CD4-positive, alpha-beta T cell treated with Interleukin-6 at 100 ng/mL for 8 hours (primary cell): ENCODE data around the gene GSTO1.

Source experiments
- DNase-seq: peaks from one replicate; pipeline ENCODE4 v3.0.0-alpha.2; 2020; ENCODE audit warnings: mixed read lengths, low spot score

The GSTO1 gene

DNA sequence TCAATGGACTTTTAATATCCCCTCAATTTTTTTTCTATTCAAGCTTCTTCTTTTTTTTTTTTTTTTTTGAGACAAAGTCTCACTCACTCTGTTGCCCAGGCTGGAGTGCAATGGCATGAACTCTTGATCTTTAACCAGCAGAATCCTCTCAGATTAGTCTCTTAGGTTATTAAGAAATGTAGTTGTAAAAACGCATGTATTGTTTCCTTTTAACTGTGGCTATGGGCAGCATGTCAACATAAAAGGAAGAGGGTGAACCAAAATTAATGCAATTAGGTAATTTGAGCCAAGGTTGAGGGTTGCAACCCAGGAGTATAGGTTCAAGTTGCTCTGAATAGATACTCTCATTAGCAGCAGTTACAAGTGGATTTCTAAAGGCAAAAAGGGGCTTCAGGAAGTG is 4.3 kb upstream of the GSTO1 start:
- DNase-seq, result no peak

DNA sequence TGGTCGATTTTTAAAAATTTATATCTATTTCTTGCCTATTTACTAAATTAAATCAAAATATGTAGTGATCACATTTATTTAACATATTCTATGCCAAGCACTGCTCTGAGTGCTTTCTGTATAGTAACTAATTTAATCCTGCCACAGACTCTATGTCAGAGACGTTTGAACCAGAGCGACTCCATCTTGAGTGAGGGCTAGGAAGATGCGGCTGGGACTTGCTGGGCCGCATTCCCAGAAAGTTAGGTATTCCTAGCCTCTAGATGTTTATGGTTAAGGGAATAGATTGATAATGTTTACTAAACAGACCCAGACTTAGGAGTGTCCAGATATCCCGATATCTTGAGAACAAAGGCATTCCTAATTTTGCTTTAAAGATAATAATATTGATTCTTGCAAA is 3.2 kb upstream of the GSTO1 start:
- no peak for DNase-seq

DNA sequence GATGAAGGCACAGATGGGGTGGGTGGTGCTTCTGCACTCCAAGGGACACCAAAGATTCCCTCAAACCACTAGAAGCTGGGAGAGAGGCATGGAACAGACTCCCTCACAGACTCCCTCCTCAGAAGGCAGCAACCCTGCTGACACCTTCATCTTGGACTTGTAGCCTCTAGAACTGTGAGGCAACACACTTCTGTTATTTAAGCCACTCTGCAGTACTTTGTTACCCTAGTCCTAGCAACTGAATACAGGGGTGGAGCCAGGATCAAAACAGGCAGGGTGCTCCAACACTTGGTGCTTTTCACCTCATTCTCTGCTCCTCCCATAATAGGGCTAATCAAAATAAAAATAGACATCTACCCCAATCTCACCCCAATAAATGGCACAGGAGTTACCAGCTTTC is 2.3 kb upstream of the GSTO1 start:
- DNase-seq, result no peak

DNA sequence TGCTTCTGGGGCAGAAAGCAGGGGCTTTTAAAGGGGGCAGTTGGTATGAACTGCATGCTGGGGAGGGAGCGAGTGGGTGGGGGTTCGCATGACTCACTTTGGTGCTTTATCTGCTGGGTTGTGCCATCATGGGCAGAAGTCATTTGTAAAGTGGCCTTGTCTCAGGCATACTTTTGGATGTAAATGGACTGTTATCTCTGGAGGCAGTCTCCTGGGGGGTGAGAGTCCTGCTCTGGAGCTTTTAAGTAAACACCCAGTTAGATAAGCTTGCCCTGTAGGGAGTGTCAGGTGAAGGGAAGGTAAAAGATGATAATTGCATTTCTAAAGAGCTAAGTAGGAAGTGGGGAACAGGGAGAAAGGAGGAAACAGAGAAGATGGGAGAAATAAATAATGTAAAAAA is 1.6 kb upstream of the GSTO1 start:
- DNase-seq, result no peak

DNA sequence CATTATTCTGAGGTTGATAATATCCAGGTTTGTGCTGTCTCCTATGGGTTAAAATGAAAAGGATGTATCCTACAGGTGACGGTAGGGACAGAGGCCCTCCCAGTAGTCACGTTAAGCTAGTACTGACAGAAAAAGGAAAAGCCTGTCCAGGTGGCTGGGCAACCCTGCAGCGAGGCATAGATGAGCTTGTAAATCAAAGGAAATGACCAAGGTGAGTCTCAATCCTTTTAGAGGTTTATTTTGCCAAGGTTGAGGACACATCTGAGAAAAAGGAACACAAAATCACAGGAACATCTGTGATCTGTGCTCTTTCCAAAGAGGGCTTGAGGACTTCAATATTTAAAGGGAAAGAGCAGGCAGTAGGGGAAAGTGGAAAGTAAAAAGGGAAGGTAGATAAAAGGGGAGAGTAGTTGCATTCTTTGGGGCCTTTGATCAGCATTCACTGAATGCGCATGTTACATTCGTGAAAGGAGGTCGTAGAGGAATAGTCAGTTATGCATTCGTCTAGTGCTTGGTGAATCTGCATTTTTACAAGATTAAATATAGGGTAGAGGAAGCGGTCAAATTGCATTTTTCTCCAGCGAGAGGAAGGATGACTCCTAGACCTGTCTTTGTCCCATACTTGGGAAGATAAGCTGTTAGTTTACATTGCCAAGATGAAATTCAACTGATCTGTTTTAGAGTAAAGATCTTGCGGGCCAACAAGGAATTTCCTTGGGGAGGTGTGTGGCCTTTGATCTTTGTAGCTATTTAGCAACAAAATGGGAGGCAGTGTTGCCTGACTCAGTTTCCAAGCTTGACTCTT is 884 bp upstream of the GSTO1 start:
- DNase-seq, result no peak

DNA sequence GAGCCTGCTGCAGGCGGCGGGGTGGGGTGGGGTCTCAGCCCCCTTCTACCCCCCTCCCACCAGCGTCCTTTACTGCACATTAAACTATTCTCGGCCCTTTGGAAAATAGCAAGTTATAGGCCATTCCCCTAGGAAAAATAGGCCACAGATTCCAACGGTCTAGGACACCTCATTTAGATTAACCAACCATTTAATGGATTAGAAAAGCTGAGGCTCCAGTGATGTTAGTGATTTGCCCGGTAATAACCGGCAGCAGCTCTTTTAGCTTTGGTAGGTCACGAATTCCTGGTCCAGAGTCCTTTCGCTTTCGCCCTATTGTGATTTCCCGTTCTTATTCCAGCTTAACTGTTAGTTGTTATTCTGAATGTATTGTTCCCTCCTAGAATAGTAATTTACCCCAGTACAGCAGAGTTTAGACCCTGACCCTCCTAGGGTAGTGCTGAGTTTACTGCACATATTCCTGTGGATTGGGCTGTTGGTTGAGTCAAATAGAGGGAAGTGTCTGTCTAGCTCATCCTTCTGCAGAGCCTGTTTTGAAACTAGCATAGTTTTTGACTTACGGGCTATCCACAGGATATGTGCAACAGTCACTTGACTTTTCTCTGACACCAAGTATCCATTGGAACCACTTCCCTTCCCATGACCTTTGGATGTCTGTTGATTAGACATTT is 754 bp downstream of the GSTO1 start:
- DNase-seq, result peak; percentile 14

DNA sequence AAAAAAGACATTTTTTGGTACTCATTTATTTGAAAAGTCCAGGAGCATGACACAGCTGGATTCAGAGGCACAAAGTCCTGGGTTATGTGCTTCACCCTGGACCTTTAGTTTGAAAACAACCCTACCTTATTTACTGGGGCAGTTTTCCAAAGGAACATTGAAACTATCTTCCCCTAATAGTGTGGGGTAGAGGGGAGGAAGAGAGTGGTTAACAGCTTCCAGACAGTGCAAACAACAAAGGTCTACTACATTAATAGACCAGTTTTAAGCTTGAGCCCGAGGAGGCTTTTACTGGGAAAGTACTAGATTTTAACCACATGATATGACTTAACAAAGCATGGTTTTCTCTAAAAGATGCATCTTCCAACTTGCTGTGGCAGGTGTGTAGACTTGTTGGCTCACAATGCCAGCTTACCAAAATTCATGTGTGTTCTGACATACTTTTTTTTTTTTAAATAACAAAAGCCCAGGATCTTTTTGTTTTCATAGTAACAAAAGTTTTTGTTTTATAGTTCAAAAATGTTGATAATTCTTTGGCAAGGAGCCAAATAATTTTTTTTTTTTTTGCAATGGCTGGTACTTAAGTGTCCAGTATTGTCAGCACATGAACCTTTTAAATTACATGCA is 1.8 kb downstream of the GSTO1 start:
- peak; percentile 23 for DNase-seq

DNA sequence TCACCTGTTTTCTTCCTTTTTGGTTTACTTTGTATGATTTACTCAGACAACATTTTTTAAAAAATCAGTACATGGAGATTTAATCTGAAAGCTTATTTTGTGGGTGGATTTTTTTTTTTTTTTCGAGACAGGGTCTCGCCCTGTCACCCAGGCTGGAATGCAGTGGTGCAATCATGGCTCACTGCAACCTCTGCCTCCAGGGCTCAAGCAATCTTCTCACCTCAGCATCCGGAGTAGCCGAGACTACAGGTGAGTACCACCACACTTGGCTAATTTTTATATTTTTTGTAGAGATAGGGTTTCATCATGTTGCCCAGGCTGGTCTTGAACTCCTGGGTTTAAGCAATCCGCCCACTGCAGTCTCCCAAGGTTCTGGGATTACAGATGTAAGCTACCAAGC is 2.5 kb downstream of the GSTO1 start:
- no peak for DNase-seq

DNA sequence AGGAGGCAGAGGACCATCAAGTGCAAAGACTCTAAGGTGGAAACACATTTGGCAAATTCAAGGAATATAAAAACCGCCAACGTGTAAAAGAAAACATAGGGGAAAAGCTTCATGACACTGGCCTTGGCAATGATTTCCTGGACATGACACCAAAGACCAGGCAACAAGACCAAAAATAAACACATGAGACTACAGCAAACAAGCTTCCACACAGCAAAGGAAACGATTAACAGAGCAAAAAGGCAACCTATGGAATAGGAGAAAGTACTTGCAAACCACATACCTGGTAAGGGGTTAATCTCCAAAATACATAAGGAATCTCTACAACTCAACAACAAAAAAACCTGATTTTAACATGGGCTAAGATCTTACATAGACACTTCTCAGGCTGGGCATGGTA is 3.5 kb downstream of the GSTO1 start:
- no peak for DNase-seq

DNA sequence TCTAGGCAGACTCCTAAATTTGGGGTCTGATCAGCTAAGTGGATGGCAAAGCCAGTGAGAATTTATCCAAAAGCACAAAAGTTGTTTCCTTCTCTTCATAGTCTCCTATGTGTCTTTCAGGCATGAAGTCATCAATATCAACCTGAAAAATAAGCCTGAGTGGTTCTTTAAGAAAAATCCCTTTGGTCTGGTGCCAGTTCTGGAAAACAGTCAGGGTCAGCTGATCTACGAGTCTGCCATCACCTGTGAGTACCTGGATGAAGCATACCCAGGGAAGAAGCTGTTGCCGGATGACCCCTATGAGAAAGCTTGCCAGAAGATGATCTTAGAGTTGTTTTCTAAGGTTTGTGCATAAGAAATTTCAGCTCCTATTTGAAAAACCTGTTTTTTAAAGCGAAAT is 4.8 kb downstream of the GSTO1 start:
- no peak for DNase-seq

DNA sequence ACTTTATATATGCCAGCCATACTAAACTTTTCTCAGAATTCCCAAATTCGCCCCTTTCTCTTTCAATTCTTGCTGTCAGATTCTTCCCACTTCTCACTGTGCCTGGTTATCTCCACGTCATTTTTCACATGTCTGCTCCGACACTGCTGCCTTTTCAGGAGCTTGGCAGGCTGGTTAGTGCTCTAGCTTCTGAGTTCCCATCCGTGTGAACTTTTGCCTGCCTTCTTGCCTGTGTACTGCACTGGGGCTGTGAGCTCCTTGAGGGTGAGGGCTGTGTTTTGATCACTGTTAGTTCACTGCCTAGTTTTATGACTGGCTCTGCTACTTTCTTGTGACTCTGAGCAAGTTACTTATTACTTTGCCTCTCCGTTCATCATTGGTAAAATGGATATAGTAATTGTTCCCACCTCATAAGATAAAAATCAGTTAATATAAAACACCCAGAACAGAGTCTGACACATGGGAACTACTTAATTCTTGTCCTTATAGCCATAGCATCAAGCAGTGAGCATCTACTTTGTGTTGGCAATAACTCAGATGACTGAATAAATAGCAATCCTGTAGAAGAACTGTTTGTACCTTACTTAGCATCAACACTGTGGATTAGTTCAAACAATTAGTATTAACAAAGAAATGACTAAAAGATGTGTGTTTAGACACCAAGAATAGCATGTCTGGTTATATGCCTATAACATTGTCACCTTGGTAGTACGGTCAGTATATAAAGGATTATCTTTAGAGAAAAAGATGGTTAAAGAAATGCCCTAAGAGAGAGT is 5.5 kb downstream of the GSTO1 start:
- DNase-seq, result no peak

DNA sequence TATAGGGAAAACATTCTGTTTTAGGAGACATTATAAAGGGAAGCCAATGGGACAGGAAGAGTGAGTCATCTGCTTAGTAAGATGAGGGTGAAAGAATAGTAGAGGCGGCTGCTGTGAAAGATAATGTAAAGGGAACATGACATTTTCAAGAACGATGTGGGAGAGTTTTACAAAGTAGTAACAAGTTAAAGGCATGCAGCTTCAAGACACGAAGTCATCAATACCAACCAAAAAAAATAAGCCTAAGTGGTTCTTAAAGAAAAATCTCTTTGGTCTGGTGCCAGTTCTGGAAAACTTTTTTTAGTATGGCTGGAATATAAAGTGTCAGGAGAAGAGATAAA is 6.1 kb downstream of the GSTO1 start:
- DNase-seq, result peak; percentile 15

DNA sequence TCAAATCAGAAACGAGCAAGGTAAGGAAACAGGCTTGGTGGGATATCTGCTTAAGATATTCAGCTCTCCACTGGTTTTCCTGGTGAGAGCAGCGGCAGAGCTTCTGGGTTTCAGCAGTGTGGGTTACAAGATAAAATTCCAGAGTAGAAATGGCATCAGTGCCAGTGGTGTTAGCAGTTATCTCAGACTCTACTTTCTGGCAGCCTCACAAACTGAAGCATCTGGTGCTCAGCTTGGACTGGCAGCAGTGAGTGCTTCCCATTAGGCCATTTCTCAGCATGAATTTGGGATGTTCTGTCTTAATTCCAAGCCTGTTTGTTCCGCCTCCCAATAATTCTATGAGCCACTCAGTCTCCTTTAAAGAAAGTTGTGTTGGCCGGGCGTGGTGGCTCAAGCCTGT is 7.4 kb downstream of the GSTO1 start:
- DNase-seq, result no peak

DNA sequence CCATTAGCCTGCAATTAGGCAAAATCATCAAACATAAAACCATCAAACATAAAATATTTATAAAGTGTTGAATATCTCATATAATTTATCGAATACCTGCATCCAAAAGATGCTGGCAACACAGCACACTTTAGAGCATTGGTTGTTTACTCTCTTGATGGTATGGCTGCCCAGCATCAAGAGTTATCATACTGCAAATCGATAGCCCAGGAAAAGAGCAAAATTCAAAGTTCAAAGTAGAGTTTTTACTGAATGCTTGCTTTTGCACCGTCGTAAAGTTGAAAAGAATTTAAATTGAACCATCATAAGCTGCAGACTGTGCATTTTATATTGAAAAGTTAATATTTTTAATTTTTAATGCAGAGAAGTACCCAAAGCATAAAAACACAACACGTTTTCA is 10.1 kb downstream of the GSTO1 start:
- no peak for DNase-seq

DNA sequence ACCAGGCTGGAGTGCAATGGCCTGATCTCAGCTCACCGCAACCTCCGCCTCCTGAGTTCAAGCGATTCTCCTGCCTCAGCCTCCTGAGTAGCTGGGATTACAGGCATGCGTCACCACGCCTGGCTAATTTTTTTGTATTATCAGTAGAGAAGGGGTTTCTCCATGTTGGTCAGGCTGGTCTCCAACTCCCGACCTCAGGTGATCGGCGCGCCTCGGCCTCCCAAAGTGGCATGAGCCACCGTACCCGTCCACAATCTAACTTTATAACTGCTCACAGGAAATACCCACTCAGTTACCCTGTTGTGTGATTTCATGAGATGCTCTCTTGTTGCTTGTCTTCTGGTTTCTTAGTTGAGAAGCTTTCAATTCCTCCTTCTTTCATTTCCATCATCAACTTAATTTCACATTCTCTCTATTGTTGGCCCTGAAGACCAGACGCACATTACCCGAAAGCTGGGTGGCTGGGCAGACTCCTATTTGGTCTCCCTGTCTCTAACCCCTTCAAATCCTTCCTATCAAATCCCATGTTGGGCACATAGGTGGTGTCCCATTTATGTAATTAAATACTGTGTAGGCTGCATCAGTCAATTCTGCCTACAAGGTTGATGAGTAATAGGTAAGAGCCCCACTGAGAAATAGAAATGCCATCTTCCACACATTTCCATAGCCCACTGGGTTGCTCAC is 13.2 kb downstream of the GSTO1 start:
- no peak for DNase-seq

DNA sequence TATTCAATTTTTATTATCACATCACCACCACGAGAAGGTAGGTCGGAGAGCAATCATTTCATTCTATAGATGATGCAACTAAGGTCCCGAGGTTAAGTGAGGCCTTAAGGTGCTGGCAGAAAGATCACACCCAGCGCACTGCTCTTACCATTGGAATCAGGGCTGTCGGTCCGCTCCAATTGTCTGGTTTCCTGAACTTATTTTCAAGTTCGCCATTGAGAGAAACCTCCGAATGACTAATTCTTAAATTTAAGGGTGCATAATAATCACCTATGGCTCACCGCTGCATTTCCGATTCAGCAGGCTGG is 13.7 kb downstream of the GSTO1 start:
- no peak for DNase-seq

DNA sequence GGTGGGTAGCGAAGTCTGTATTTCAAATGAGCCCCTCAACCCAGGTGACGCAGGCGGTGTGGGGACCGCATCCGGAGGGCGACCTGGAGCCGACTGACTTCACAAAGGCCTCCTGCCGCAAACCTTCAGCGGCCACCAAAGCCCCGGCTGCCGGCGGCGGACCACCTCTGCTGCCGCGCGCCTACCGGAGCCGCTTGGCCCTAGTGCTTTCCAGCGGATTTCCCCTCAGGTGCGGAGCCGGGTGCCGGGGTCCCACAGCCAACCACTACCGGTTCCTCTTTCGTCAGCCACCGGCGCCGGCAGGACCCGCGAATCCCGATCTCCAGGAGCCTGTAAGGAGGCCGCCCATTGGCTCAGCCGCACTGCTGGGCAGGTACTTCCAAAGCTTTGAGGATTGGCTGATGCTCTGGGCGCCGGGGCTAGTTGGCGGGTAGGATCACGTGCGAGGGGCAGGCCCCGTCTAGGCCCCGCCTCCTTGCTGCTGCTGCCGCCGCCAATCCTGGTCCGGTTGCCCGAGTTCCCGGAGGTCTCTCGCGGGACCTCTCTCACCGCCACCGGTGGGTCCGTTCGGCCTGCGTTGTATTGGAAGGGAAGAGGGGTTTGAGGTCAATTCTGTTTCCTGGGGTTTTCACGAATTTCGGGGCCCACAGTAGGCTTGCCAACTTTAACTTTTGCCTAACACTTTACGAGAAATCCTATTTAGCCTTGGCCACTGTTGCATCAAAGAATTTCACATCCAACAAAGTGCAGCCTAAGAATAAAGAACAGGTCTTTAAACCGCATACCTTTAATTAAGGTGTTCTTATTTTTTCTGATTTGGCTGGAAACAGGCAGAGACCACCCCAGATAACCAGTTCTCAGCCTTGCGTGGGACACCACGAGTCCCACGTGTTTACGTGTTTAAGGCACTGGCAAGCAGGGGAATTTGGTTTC is 14.3 kb downstream of the GSTO1 start, which contains the start of gene GSTO2:
Gene GSTO2 (plus strand): TSS at position 472 of the 933 bp plus-strand sequence. CDS start 5,732 bp downstream, outside the sequence.
- peak; percentile 99 for DNase-seq

DNA sequence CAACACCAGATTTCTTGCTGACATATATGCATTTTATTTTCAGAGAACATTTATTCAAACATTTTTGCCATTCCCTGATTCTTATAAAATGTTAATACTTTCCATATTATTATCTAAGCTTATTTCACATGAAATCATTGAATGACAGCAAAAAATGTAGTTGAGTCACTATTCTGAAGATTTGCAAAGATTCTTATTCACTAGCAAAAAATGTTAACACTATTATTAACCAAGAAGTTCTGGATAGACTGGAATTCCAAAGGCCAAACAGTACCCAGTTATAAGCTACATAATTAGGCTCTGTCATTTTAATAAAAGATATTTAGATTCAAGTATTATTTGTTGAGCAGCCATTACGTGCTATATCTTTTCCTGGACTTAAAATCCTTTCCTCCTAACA is 18.6 kb downstream of the GSTO1 start:
- DNase-seq, result no peak

DNA sequence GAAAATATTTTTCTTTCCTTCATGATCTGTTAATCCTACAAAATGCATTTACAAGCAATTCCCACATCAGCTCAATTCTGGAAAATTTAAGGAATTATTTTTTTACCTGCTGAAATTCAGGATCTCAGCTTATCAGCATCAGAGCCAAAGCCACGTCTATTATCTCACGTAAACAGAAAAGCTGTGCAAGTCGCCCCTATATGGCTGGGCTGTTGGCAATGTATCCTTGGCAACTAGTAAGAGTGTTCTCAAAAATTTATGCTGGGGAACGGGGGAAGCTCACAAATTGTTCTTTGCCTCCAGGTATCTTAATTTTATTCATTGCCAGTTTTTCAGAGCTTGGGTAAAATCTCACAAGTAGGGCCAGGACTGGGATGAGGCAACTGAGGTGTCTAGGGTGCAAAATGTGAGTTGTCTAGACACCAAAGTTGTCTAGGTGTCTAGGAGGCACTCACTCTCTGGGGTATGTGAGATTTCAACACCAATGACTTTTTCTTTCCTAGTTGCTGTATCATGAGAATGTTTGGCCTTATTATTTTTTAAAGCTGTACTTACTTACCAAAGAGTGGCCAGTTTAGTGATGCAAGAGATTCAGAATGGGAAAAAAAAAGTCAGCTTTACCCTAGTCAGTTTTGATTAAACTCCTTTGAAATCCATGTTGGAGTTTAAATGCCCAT is 19.3 kb downstream of the GSTO1 start:
- DNase-seq, result no peak
